Left hindlimb (tissue), 1 donor: Measurements from ENCODE around the gene TANC2.

Source experiments
- DNase-seq: peaks from one replicate; pipeline ENCODE4 v3.0.0-alpha.2; 2018

Gene TANC2

GRCh38 chr17:62965686-62966425 is at the start of gene TANC2:
TSS of gene TANC2 (plus strand) at chr17:62966235. CDS start at chr17:63009560, 43,325 bp downstream.
- DNase-seq: peak; percentile 87

- DNase-seq: no peak
Measured at GRCh38 chr17:62916684-62917571, 49.1 kb upstream of the TANC2 start.

- DNase-seq: no peak
Measured at GRCh38 chr17:62919388-62919787, 46.6 kb upstream of the TANC2 start.

- no peak for DNase-seq
Measured at GRCh38 chr17:62920300-62920699, 45.7 kb upstream of the TANC2 start.

- DNase-seq: no peak
Measured at GRCh38 chr17:62921817-62922216, 44.2 kb upstream of the TANC2 start.

- no peak for DNase-seq
Measured at GRCh38 chr17:62923258-62924150, 42.5 kb upstream of the TANC2 start.

GRCh38 chr17:62925267-62925836 is 40.7 kb upstream of the TANC2 start:
- no peak for DNase-seq

- no peak for DNase-seq
Measured at GRCh38 chr17:62927083-62927482, 39.0 kb upstream of the TANC2 start.

- DNase-seq: no peak
Measured at GRCh38 chr17:62929320-62929719, 36.7 kb upstream of the TANC2 start.

GRCh38 chr17:62931101-62931500 is 34.9 kb upstream of the TANC2 start:
- DNase-seq: no peak

- DNase-seq: peak; percentile 32
Measured at GRCh38 chr17:62933501-62934385, 32.3 kb upstream of the TANC2 start.

GRCh38 chr17:62935098-62935497 is 30.9 kb upstream of the TANC2 start:
- no peak for DNase-seq

GRCh38 chr17:62935523-62935922 is 30.5 kb upstream of the TANC2 start:
- no peak for DNase-seq

- DNase-seq: no peak
Measured at GRCh38 chr17:62937606-62938005, 28.4 kb upstream of the TANC2 start.

GRCh38 chr17:62941358-62941991 is 24.6 kb upstream of the TANC2 start:
- no peak for DNase-seq

- DNase-seq: no peak
Measured at GRCh38 chr17:62948370-62948769, 17.7 kb upstream of the TANC2 start.

GRCh38 chr17:62949036-62949435 is 17.0 kb upstream of the TANC2 start:
- DNase-seq: no peak

GRCh38 chr17:62950067-62950466 is 16.0 kb upstream of the TANC2 start:
- DNase-seq: peak; percentile 52

GRCh38 chr17:62955841-62956352 is 10.1 kb upstream of the TANC2 start:
- no peak for DNase-seq

- no peak for DNase-seq
Measured at GRCh38 chr17:62963296-62963695, 2.7 kb upstream of the TANC2 start.

- no peak for DNase-seq
Measured at GRCh38 chr17:62964506-62964905, 1.5 kb upstream of the TANC2 start.
